ENCODE results near the gene NLRP7.
"Not testable (repeated sequence)": the region's sequence is repeated elsewhere in the genome, so short reads cannot be mapped to it uniquely, and the experiment has no call there.

NLRP7 gene

GRCh38 chr19:54947381-54947780, at the start of gene NLRP7:
NLRP7 (minus strand) TSS chr19:54947530.
- DNase-seq (ENCODE audit: low read depth in 2 of 2), result no peak

GRCh38 chr19:54995561-54995960, 48.2 kb upstream of the NLRP7 start:
- no peak for DNase-seq (ENCODE audit: low read depth in 2 of 2)

GRCh38 chr19:54989531-54989930, 42.2 kb upstream of the NLRP7 start:
- DNase-seq (ENCODE audit: low read depth in 2 of 2), result not testable (repeated sequence)

GRCh38 chr19:54982562-54982961, 35.2 kb upstream of the NLRP7 start:
- DNase-seq (ENCODE audit: low read depth in 2 of 2), result not testable (repeated sequence)

GRCh38 chr19:54973229-54974090, 26.1 kb upstream of the NLRP7 start:
- peak; percentile 6 to 15 for DNase-seq (ENCODE audit: low read depth in 2 of 2)

GRCh38 chr19:54971446-54971845, 24.1 kb upstream of the NLRP7 start:
- not testable (repeated sequence) for DNase-seq (ENCODE audit: low read depth in 2 of 2)

GRCh38 chr19:54969647-54970046, 22.3 kb upstream of the NLRP7 start:
- no peak for DNase-seq (ENCODE audit: low read depth in 2 of 2)

- DNase-seq (ENCODE audit: low read depth in 2 of 2), result no peak
Measured at GRCh38 chr19:54967611-54968010, 20.3 kb upstream of the NLRP7 start.

- DNase-seq (ENCODE audit: low read depth in 2 of 2), result not testable (repeated sequence)
Measured at GRCh38 chr19:54965055-54965454, 17.7 kb upstream of the NLRP7 start.

GRCh38 chr19:54959840-54960239, 12.5 kb upstream of the NLRP7 start:
- no peak for DNase-seq (ENCODE audit: low read depth in 2 of 2)

- no peak for DNase-seq (ENCODE audit: low read depth in 2 of 2)
Measured at GRCh38 chr19:54955376-54955775, 8.0 kb upstream of the NLRP7 start.

GRCh38 chr19:54953345-54953713, 6.0 kb upstream of the NLRP7 start:
- DNase-seq (ENCODE audit: low read depth in 2 of 2), result not testable (repeated sequence)

GRCh38 chr19:54952591-54953344, 5.4 kb upstream of the NLRP7 start:
- DNase-seq (ENCODE audit: low read depth in 2 of 2), result no peak

GRCh38 chr19:54950580-54950979, 3.2 kb upstream of the NLRP7 start:
- DNase-seq (ENCODE audit: low read depth in 2 of 2), result not testable (repeated sequence)

- DNase-seq (ENCODE audit: low read depth in 2 of 2), result no peak
Measured at GRCh38 chr19:54949412-54949811, 2.1 kb upstream of the NLRP7 start.

- DNase-seq (ENCODE audit: low read depth in 2 of 2), result not testable (repeated sequence)
Measured at GRCh38 chr19:54943772-54944361, 3.5 kb downstream of the NLRP7 start.

- DNase-seq (ENCODE audit: low read depth in 2 of 2), result not testable (repeated sequence)
Measured at GRCh38 chr19:54939538-54939937, 7.8 kb downstream of the NLRP7 start.

- DNase-seq (ENCODE audit: low read depth in 2 of 2), result no peak
Measured at GRCh38 chr19:54938906-54939305, 8.4 kb downstream of the NLRP7 start.

- DNase-seq (ENCODE audit: low read depth in 2 of 2), result peak in 1 of 2 donors; percentile 9
Measured at GRCh38 chr19:54937926-54938325, 9.4 kb downstream of the NLRP7 start.

GRCh38 chr19:54928299-54928698, 19.0 kb downstream of the NLRP7 start:
- DNase-seq (ENCODE audit: low read depth in 2 of 2), result no peak

- DNase-seq (ENCODE audit: low read depth in 2 of 2), result no peak
Measured at GRCh38 chr19:54923276-54923675, 24.1 kb downstream of the NLRP7 start.

- DNase-seq (ENCODE audit: low read depth in 2 of 2), result no peak
Measured at GRCh38 chr19:54921082-54921481, 26.2 kb downstream of the NLRP7 start.

Data from stimulated activated CD8-positive, alpha-beta memory T cell treated with anti-CD3 and anti-CD28 coated beads, Interleukin-15, amount 100 ng/mL, for 48 hours (primary cell).